GM12878 (cell line): ENCODE data around the gene CHPF2. TPM values are rescaled to one million over a fixed set of nuclear protein-coding genes. Genes with fewer than 3 reads are reported as not detected.

ENCODE experiments used
- ATAC-seq: fragments of 200-7000 bp; cut with Tn5 transposase; 3 replicates; pipeline ENCODE4 v1.9.1; 2020; ENCODE audit warnings: mild to moderate bottlenecking, moderate library complexity
- BruUV-seq: library from RNA; stranded (reverse); fragments of 400-500 nt; replicated peaks from 2 replicates; lab custom pipeline; 2021; lab: Mats Ljungman, UMichigan
- CTCF ChIA-PET: fragments of 300-600 bp; sonication (Branson Sonifier 250); formaldehyde crosslinking; extraction: SDS; loops from one replicate; lab custom pipeline; 2021; ENCODE audit warnings: inconsistent platforms; lab: Yijun Ruan, JAX
- POLR2A ChIA-PET: fragments of 350-600 bp; formaldehyde crosslinking; extraction: SDS; loops from one replicate; lab custom pipeline; 2021; ENCODE audit warnings: inconsistent platforms; lab: Charles Lee
- RAD21 ChIA-PET: fragments of 300-600 bp; sonication (Branson Sonifier 250); formaldehyde crosslinking; loops from one replicate; lab custom pipeline; 2023; ENCODE audit warnings: antibody characterized with exemption; ENCODE audit not compliant: unreplicated experiment; lab: Charles Lee
- SMC1A ChIA-PET: fragments of 300-600 bp; sonication (Branson Sonifier 250); formaldehyde crosslinking; loops from one replicate; lab custom pipeline; 2023; ENCODE audit not compliant: unreplicated experiment, uncharacterized antibody; lab: Charles Lee
- DNase-seq: peaks from one replicate; pipeline ENCODE4 v3.0.0-alpha.2; 2011; ENCODE audit warnings: low read depth, low spot score
- FAIRE-seq: peaks from 3 replicates; lab custom pipeline; 2011; peaks lifted over from hg19 to GRCh38; lab: Jason Lieb, UNC
- H2AFZ ChIP-seq: 2 replicates; pipeline ENCODE4 v1.6.0; 2011; ENCODE audit warnings: low read depth, low read length, control low read depth; ENCODE audit not compliant: control insufficient read depth
- H3K27ac ChIP-seq: 2 replicates; pipeline ENCODE4 v1.5.1; 2011; ENCODE audit warnings: control low read depth; ENCODE audit not compliant: control insufficient read depth, insufficient read depth
- H3K27me3 ChIP-seq, 2 experiments: replicated peaks in 1 of 2; 2 replicates each; pipeline versions ENCODE4 v1.6.0 to v1.6.1; 2011; ENCODE audit warnings: low read length in 1 of 2; ENCODE audit not compliant: control insufficient read depth in 2 of 2, insufficient read depth in 2 of 2
- H3K36me3 ChIP-seq, 2 experiments: 2 replicates each; pipeline ENCODE4 v1.5.1; 2011; ENCODE audit warnings: low read length in 1 of 2; ENCODE audit not compliant: control insufficient read depth in 2 of 2, insufficient read depth in 2 of 2
- H3K4me1 ChIP-seq: 2 replicates; pipeline ENCODE4 v1.6.1; 2011; ENCODE audit warnings: mild to moderate bottlenecking, low read length, moderate library complexity, mixed read lengths; ENCODE audit not compliant: control insufficient read depth, insufficient read depth
- H3K4me2 ChIP-seq: 2 replicates; pipeline ENCODE4 v1.6.0; 2011; ENCODE audit warnings: control low read depth; ENCODE audit not compliant: control insufficient read depth, insufficient read depth
- H3K4me3 ChIP-seq: fragments of 200-600 bp; sonication (generic); 2 replicates; pipeline ENCODE4 v1.5.1; 2016
- H3K79me2 ChIP-seq: 2 replicates; pipeline ENCODE4 v1.6.0; 2011; ENCODE audit warnings: low read length; ENCODE audit not compliant: control insufficient read depth, insufficient read depth
- H3K9ac ChIP-seq: 2 replicates; pipeline ENCODE4 v1.8.0; 2011; ENCODE audit warnings: low read length, control low read depth, mixed read lengths; ENCODE audit not compliant: control insufficient read depth, insufficient read depth
- H3K9me3 ChIP-seq: replicated peaks from 3 replicates; pipeline ENCODE4 v1.5.1; 2011; ENCODE audit warnings: mild to moderate bottlenecking, low read length; ENCODE audit not compliant: control insufficient read depth, insufficient read depth
- H4K20me1 ChIP-seq: 2 replicates; pipeline ENCODE4 v1.6.0; 2011; ENCODE audit not compliant: control insufficient read depth, insufficient read depth
- BACH1 ChIP-seq: fragments of 450-650 bp; IDR thresholded peaks from 2 replicates; pipeline ENCODE4 v1.6.1; 2017; ENCODE audit warnings: mild to moderate bottlenecking, borderline replicate concordance
- CHD1 ChIP-seq: IDR thresholded peaks from 2 replicates; pipeline ENCODE4 v1.6.1; 2012; ENCODE audit warnings: low read depth, low read length, improper control_type of control experiment
- EGR1 ChIP-seq, 2 experiments: IDR thresholded peaks; 1 replicate in 1 of 2; 2 replicates in 1 of 2; pipeline ENCODE4 v1.6.1; 2011 to 2012; ENCODE audit warnings: low read depth in 2 of 2, low read length in 2 of 2, borderline replicate concordance in 1 of 2, mild to moderate bottlenecking in 1 of 2, moderate library complexity in 1 of 2
- GABPA ChIP-seq: IDR thresholded peaks from 2 replicates; pipeline ENCODE4 v1.6.1; 2014; ENCODE audit warnings: antibody characterized with exemption, low read depth, mild to moderate bottlenecking, inconsistent platforms
- HDAC2 ChIP-seq: fragments of 200-600 bp; sonication (generic); IDR thresholded peaks from 2 replicates; pipeline ENCODE4 v1.6.1; 2017
- HDGF ChIP-seq: fragments of 450-650 bp; IDR thresholded peaks from 2 replicates; pipeline ENCODE4 v1.6.1; 2016; ENCODE audit warnings: antibody characterized with exemption
- MEF2B ChIP-seq: fragments of 450-650 bp; IDR thresholded peaks from 2 replicates; pipeline ENCODE4 v1.6.1; 2018; ENCODE audit warnings: mild to moderate bottlenecking, moderate library complexity; ENCODE audit not compliant: partially characterized antibody, poor library complexity, severe bottlenecking
- NR2F1 ChIP-seq: fragments of 450-650 bp; conservative IDR thresholded peaks from 2 replicates; pipeline ENCODE4 v1.6.1; 2017; ENCODE audit warnings: mild to moderate bottlenecking
- POLR2A ChIP-seq: IDR thresholded peaks from 2 replicates; pipeline ENCODE4 v1.6.1; 2011; ENCODE audit warnings: low read depth, mild to moderate bottlenecking, low read length
- POLR2AphosphoS5 ChIP-seq: IDR thresholded peaks from 2 replicates; pipeline ENCODE4 v1.6.1; 2011; ENCODE audit warnings: mild to moderate bottlenecking, low read length, inconsistent platforms
- SIN3A ChIP-seq: IDR thresholded peaks from 2 replicates; pipeline ENCODE4 v1.6.1; 2012; ENCODE audit warnings: low read depth, low read length, improper control_type of control experiment
- SREBF1 ChIP-seq: IDR thresholded peaks from 2 replicates; pipeline ENCODE4 v1.6.1; 2012; ENCODE audit warnings: mild to moderate bottlenecking, low read length
- TARDBP ChIP-seq: IDR thresholded peaks from 2 replicates; pipeline ENCODE4 v1.6.1; 2016; ENCODE audit warnings: borderline replicate concordance
- ZNF24 ChIP-seq: fragments of 450-650 bp; IDR thresholded peaks from 2 replicates; pipeline ENCODE4 v1.6.1; 2017; ENCODE audit warnings: antibody characterized with exemption, mild to moderate bottlenecking
- ZNF274 ChIP-seq: IDR thresholded peaks from one replicate; pipeline ENCODE4 v1.8.0; 2011; ENCODE audit not compliant: insufficient read length, insufficient read depth
- ZZZ3 ChIP-seq: IDR thresholded peaks from 2 replicates; pipeline ENCODE4 v1.6.1; 2011; ENCODE audit warnings: low read depth; ENCODE audit not compliant: control insufficient read depth, insufficient read length
- WGBS: methylation state at CpG from one replicate; pipeline ENCODE4 v1.1.6; 2016; ENCODE audit warnings: low lambda C conversion rate; ENCODE audit not compliant: insufficient replicate concordance, insufficient coverage; ENCODE audit errors: missing lambda C conversion rate; 5-methylcytosine and 5-hydroxymethylcytosine counted together
- in situ Hi-C: fragments of 300-500 bp; cut with MboI; formaldehyde crosslinking; loops from 9 replicates; pipeline ENCODE4 v1.14.3; 2018; ENCODE audit warnings: mixed read lengths
- intact Hi-C: fragments of 100-400 bp; cut with micrococcal nuclease; formaldehyde crosslinking; loops from one replicate; pipeline ENCODE4 v1.14.2; 2022; ENCODE audit not compliant: unreplicated experiment
- polyA plus RNA-seq, 11 experiments: library from polyadenylated mRNA; depleted of rRNA in 4 of 11; unstranded in 6 of 11; stranded (reverse) in 5 of 11; fragments of >200 nt; fragmentation: Nextera tagmentation in 4 of 11; fragmentation: Illumina TruSeq in 1 of 11; extraction: Ambion mirVana in 4 of 11; extraction: Trizol in 1 of 11; gene quantifications; 1 replicate in 1 of 11; 2 replicates in 10 of 11; pipeline versions ENCODE4 v1.2.1 to v1.2.3, GENCODE V29; 2011 to 2016; ENCODE audit warnings: inconsistent platforms in 2 of 11, missing spikeins in 2 of 11, low read depth in 1 of 11
- total RNA-seq, 4 experiments: library from RNA; depleted of rRNA in 3 of 4; stranded (reverse); fragments of >200 nt in 3 of 4; fragmentation: Illumina TruSeq in 1 of 4; extraction: Trizol in 1 of 4; gene quantifications; 2 replicates each; pipeline versions ENCODE4 v1.2.1 to v1.2.3, GENCODE V29; 2013 to 2021
- TF ChIP-seq, protein P1 (sequence below): IDR thresholded peaks from 2 replicates; pipeline ENCODE4 v1.6.1; 2012; ENCODE audit warnings: low read depth, low read length, improper control_type of control experiment
- TF ChIP-seq, protein P2 (sequence below): fragments of 450-650 bp; IDR thresholded peaks from 2 replicates; pipeline ENCODE4 v1.6.1; 2017; ENCODE audit warnings: mild to moderate bottlenecking, moderate library complexity
- TF ChIP-seq, protein P3 (sequence below): IDR thresholded peaks from 2 replicates; pipeline ENCODE4 v1.6.1; 2012; ENCODE audit warnings: low read depth, low read length, improper control_type of control experiment
- TF ChIP-seq, protein P4 (sequence below): fragments of 450-650 bp; IDR thresholded peaks from 2 replicates; pipeline ENCODE4 v1.6.1; 2016; ENCODE audit warnings: mild to moderate bottlenecking

The CHPF2 gene
- total and polyA plus RNA-seq, 10 of the 15 experiments (the other 5 are each of a cell fraction or from before 2014, with no cell fraction given), result 0.23 to 33.1 (median 11.5) TPM

DNA sequence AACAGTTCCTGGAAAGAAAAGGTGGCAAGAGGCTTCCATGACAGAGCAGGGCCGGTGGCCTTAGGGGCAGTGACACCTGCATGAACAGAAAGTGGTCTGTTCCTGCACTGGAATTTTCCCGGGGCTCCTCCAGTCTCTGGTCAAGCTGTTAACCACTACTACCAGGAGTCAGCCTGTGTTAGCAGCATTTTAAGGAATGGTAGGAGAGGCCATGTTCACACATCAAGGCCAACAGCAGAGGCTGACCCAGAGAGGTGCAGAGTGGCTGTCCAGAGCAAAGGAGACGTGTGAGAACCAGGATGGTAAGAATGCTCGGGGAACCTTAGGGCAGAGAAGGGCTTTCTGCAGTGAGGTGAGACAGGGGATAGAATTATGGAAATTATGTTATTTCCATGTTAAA lies 30.5 kb upstream of the CHPF2 start:
- ATAC-seq, result no peak
- intact Hi-C loops, result no loop called here
- in situ Hi-C loops, result no loop called here
- H3K9me3 ChIP-seq, result no peaks in the 10 kb centered on the region
- no peak overlapping the region for H3K27ac ChIP-seq
- H3K27me3 ChIP-seq, result peaks cover 2 to 4% of the 10 kb centered on the region in 2 experiments; a peak in 3 of 4 replicates
- no peaks in the 10 kb centered on the region for H3K36me3 ChIP-seq
- no peaks in the 10 kb centered on the region for H3K4me1 ChIP-seq
- no peak for TF ChIP-seq CHD1
- TF ChIP-seq GABPA, result no peak
- TF ChIP-seq POLR2AphosphoS5, result no peak
- TF ChIP-seq, protein P1, sequence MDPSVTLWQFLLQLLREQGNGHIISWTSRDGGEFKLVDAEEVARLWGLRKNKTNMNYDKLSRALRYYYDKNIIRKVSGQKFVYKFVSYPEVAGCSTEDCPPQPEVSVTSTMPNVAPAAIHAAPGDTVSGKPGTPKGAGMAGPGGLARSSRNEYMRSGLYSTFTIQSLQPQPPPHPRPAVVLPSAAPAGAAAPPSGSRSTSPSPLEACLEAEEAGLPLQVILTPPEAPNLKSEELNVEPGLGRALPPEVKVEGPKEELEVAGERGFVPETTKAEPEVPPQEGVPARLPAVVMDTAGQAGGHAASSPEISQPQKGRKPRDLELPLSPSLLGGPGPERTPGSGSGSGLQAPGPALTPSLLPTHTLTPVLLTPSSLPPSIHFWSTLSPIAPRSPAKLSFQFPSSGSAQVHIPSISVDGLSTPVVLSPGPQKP, result no peak
- no peak for TF ChIP-seq EGR1 (IDR thresholded peaks at IDR 0.05; ENCODE audit: borderline replicate concordance in 1 of 2, low read depth in 2 of 2, low read length in 2 of 2)
- TF ChIP-seq, protein P2, sequence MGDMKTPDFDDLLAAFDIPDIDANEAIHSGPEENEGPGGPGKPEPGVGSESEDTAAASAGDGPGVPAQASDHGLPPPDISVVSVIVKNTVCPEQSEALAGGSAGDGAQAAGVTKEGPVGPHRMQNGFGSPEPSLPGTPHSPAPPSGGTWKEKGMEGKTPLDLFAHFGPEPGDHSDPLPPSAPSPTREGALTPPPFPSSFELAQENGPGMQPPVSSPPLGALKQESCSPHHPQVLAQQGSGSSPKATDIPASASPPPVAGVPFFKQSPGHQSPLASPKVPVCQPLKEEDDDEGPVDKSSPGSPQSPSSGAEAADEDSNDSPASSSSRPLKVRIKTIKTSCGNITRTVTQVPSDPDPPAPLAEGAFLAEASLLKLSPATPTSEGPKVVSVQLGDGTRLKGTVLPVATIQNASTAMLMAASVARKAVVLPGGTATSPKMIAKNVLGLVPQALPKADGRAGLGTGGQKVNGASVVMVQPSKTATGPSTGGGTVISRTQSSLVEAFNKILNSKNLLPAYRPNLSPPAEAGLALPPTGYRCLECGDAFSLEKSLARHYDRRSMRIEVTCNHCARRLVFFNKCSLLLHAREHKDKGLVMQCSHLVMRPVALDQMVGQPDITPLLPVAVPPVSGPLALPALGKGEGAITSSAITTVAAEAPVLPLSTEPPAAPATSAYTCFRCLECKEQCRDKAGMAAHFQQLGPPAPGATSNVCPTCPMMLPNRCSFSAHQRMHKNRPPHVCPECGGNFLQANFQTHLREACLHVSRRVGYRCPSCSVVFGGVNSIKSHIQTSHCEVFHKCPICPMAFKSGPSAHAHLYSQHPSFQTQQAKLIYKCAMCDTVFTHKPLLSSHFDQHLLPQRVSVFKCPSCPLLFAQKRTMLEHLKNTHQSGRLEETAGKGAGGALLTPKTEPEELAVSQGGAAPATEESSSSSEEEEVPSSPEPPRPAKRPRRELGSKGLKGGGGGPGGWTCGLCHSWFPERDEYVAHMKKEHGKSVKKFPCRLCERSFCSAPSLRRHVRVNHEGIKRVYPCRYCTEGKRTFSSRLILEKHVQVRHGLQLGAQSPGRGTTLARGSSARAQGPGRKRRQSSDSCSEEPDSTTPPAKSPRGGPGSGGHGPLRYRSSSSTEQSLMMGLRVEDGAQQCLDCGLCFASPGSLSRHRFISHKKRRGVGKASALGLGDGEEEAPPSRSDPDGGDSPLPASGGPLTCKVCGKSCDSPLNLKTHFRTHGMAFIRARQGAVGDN, result no peak
- no peak for TF ChIP-seq SREBF1
- no peak for TF ChIP-seq HDGF
- TF ChIP-seq HDAC2, result no peak
- TF ChIP-seq, protein P3, sequence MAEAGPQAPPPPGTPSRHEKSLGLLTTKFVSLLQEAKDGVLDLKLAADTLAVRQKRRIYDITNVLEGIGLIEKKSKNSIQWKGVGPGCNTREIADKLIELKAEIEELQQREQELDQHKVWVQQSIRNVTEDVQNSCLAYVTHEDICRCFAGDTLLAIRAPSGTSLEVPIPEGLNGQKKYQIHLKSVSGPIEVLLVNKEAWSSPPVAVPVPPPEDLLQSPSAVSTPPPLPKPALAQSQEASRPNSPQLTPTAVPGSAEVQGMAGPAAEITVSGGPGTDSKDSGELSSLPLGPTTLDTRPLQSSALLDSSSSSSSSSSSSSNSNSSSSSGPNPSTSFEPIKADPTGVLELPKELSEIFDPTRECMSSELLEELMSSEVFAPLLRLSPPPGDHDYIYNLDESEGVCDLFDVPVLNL, result no peak
- no peak for TF ChIP-seq BACH1
- TF ChIP-seq ZNF274, result no peak
- no peak for TF ChIP-seq ZZZ3
- no peak for TF ChIP-seq ZNF24
- no peak for TF ChIP-seq TARDBP
- TF ChIP-seq SIN3A, result no peak
- no peak for TF ChIP-seq NR2F1
- no peak for TF ChIP-seq POLR2A
- TF ChIP-seq MEF2B, result no peak
- TF ChIP-seq, protein P4, sequence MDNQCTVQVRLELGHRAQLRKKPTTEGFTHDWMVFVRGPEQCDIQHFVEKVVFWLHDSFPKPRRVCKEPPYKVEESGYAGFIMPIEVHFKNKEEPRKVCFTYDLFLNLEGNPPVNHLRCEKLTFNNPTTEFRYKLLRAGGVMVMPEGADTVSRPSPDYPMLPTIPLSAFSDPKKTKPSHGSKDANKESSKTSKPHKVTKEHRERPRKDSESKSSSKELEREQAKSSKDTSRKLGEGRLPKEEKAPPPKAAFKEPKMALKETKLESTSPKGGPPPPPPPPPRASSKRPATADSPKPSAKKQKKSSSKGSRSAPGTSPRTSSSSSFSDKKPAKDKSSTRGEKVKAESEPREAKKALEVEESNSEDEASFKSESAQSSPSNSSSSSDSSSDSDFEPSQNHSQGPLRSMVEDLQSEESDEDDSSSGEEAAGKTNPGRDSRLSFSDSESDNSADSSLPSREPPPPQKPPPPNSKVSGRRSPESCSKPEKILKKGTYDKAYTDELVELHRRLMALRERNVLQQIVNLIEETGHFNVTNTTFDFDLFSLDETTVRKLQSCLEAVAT, result no peak
- TF ChIP-seq, all 136 proteins: peak for 0
- Histone ChIP-seq H3K4me3 (no peak overlapping the region), H3K9ac (no peak overlapping the region), H3K4me2 (no peak overlapping the region), H2AFZ (no peak overlapping the region), H4K20me1 (no peaks in the 10 kb centered on the region), H3K79me2 (no peaks in the 10 kb centered on the region)
- ChIA-PET RAD21 (no interaction called here), SMC1A (no interaction called here), CTCF (no interaction called here), POLR2A (no interaction called here)
- no TSS peak for BruUV-seq
- 0% methylated on average over 4 of the region's 4 CpGs for WGBS
- DNase-seq, result no peak
- FAIRE-seq, result no peak
